Bronchial epithelial cell (primary cell): ENCODE data around the gene IL34. TPM values are rescaled to one million over a fixed set of nuclear protein-coding genes. Genes with fewer than 3 reads are reported as not detected.

ENCODE experiments used
- DNase-seq: peaks from one replicate; pipeline ENCODE4 v3.0.0-alpha.2; 2010; ENCODE audit warnings: low read depth
- FAIRE-seq: peaks from 2 replicates; lab custom pipeline; 2011; peaks lifted over from hg19 to GRCh38; lab: Jason Lieb, UNC
- H3K27me3 ChIP-seq: 2 replicates; pipeline ENCODE4 v1.5.1; 2011; ENCODE audit warnings: low read length; ENCODE audit not compliant: control insufficient read depth, insufficient read depth
- H3K36me3 ChIP-seq: 2 replicates; pipeline ENCODE4 v1.5.1; 2011; ENCODE audit warnings: low read length; ENCODE audit not compliant: control insufficient read depth, insufficient read depth
- H3K4me3 ChIP-seq: 2 replicates; pipeline ENCODE4 v1.5.1; 2011; ENCODE audit warnings: mild to moderate bottlenecking, low read depth, low read length, control low read depth
- total RNA-seq: library from RNA; depleted of rRNA; stranded (reverse); fragments of >200 nt; gene quantifications from 2 replicates; pipeline ENCODE4 v1.2.1, GENCODE V29; 2014
- TF ChIP-seq, protein P1 (sequence below): IDR thresholded peaks from 2 replicates; pipeline ENCODE4 v1.5.1; 2011; ENCODE audit warnings: mild to moderate bottlenecking, moderate library complexity, low read length, control low read depth, inconsistent platforms; ENCODE audit not compliant: insufficient read depth, severe bottlenecking

IL34 gene
- total RNA-seq, 1 donor from 2014 or later, result 0.26 TPM

- no peaks in the 10 kb centered on the region for H3K27me3 ChIP-seq
- FAIRE-seq (peak; percentile 7), DNase-seq (peak; percentile 52)
- peaks cover 3% of the 10 kb centered on the region for H3K36me3 ChIP-seq
- TF ChIP-seq, protein P1, sequence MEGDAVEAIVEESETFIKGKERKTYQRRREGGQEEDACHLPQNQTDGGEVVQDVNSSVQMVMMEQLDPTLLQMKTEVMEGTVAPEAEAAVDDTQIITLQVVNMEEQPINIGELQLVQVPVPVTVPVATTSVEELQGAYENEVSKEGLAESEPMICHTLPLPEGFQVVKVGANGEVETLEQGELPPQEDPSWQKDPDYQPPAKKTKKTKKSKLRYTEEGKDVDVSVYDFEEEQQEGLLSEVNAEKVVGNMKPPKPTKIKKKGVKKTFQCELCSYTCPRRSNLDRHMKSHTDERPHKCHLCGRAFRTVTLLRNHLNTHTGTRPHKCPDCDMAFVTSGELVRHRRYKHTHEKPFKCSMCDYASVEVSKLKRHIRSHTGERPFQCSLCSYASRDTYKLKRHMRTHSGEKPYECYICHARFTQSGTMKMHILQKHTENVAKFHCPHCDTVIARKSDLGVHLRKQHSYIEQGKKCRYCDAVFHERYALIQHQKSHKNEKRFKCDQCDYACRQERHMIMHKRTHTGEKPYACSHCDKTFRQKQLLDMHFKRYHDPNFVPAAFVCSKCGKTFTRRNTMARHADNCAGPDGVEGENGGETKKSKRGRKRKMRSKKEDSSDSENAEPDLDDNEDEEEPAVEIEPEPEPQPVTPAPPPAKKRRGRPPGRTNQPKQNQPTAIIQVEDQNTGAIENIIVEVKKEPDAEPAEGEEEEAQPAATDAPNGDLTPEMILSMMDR, result peak; percentile 45
- H3K4me3 ChIP-seq, result no peak overlapping the region
Observed at GRCh38 chr16:70703041-70703834, 56.9 kb downstream of the IL34 start.

DNA sequence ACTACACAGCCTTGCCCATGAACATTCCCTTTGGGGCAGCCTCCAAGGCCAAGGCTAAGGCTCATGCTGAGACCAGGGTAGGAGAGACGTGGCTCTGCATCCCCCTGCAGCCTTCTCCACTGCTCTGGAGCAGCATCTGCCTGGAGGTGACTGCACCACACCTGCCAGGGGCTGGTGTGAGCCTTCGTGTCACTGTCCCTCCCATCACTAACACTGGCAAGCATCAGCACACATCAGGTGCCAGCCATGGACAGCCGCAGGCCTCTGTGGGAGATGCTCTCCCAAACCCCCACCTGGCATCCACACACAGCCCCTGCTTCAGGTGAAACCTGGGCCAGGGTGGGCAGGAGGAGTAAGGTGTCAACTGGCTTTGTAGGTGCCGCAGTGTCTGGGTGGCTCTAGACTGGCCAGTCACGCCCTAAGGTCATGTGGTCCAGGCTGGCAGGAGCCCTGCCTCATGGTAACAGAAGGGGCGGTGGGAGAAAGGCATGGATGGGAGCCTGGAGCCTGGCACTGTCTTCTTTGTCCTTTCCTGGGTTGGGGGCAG lies 57.5 kb downstream of the IL34 start:
- H3K36me3 ChIP-seq, result peaks cover 2% of the 10 kb centered on the region
- no peak overlapping the region for H3K4me3 ChIP-seq
- no peak for DNase-seq
- TF ChIP-seq, protein P1, result no peak
- H3K27me3 ChIP-seq, result no peaks in the 10 kb centered on the region
- FAIRE-seq, result no peak

GRCh38 chr16:70704586-70704985 lies 58.2 kb downstream of the IL34 start:
- FAIRE-seq (no peak), DNase-seq (no peak)
- Histone ChIP-seq H3K27me3 (no peaks in the 10 kb centered on the region), H3K36me3 (peaks cover 2% of the 10 kb centered on the region), H3K4me3 (no peak overlapping the region)
- TF ChIP-seq, protein P1, result no peak

DNA sequence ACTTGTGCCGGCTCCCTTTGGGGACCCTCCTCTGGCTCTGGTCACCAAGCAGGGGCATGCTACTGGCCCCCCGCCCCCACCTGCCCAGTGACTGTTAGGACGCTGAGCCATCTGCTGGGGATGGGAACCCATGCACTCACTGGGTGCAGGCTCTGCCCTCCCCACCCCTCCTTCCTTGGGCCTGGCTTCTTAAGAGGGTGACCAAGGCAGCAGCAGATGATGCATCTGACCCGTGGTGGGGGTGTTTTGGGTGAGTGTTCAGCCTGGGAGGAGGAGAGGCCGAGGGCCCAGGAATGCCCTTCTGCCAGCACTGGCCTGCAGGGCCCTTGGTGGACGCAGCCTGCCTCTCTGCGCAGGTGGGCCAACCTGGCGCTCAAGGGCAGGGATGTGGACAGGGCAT lies 58.7 kb downstream of the IL34 start:
- DNase-seq, result no peak
- no peak for FAIRE-seq

GRCh38 chr16:70706948-70707465 lies 60.6 kb downstream of the IL34 start:
- FAIRE-seq (no peak), DNase-seq (peak; percentile 88)
- no peak overlapping the region for H3K4me3 ChIP-seq
- H3K36me3 ChIP-seq, result peaks cover 2% of the 10 kb centered on the region
- TF ChIP-seq, protein P1, result no peak
- H3K27me3 ChIP-seq, result no peaks in the 10 kb centered on the region

More for the DNA sequence above, 58.7 kb downstream of the IL34 start:
- Histone ChIP-seq H3K27me3 (no peaks in the 10 kb centered on the region), H3K4me3 (no peak overlapping the region), H3K36me3 (peaks cover 2% of the 10 kb centered on the region)
- TF ChIP-seq, protein P1, result no peak
